Measurements from ENCODE around the gene GSC2.

Gene GSC2

DNA sequence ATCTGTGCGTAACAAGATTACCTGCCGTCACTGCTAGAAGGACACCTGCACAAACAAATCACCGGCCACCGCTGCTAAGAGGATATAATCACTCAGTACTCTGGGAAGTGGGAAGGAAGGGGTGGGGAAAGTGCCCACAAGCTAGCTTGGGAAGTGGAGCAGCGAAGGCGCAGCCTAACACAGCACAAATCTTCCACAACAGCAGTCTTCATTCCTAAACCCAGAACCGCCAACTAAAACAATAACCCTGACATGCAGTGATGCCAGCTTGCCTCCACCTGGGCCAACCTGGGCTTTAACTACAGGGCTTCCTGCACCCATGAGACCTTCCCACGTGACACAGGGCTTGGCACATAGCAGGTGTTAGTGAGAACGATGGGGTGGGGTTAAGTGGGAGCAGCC lies 33.0 kb downstream of the GSC2 start:
- Histone ChIP-seq H3K4me3 (ENCODE audit: insufficient read depth, low read depth, low read length) (no peak overlapping the region), H3K27me3 (ENCODE audit: control insufficient read depth, insufficient read depth, low read length, poor library complexity, severe bottlenecking) (no peaks in the 10 kb centered on the region), H3K4me1 (ENCODE audit: control insufficient read depth, insufficient read depth, low read length) (peaks cover 14% of the 10 kb centered on the region), H3K9me3 (ENCODE audit: control insufficient read depth, low read length) (no peaks in the 10 kb centered on the region), H3K27ac (ENCODE audit: insufficient read depth, low read depth, low read length, poor library complexity, severe bottlenecking) (no peak overlapping the region), H3K36me3 (ENCODE audit: control insufficient read depth, insufficient read depth, low read length) (no peaks in the 10 kb centered on the region)
- 92 to 97% methylated on average over 9 of the region's 9 CpGs for WGBS, 2 experiments

DNA sequence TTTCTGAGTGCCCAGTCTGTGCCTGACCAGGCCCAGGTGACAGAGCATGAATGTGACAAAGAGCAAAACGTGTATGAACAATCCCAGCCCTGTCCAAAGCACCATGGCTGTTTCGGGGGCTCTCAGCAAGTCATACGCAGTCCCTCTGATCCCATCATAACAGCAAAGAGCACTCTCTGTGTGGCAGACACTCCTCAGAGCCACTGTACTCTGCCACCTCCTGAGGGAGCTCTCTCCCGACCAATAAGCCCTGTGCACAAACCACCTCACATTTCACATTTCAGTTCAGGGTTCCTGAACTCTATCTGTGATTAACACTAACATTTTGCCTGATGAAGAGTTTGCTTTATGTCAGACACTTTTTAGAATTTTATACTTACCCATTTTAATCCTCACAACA lies 34.5 kb downstream of the GSC2 start:
- no peaks in the 10 kb centered on the region for H3K27me3 ChIP-seq (ENCODE audit: control insufficient read depth, insufficient read depth, low read length, poor library complexity, severe bottlenecking)
- 65 to 73% methylated on average over 4 of the region's 4 CpGs for WGBS, 2 experiments

DNA sequence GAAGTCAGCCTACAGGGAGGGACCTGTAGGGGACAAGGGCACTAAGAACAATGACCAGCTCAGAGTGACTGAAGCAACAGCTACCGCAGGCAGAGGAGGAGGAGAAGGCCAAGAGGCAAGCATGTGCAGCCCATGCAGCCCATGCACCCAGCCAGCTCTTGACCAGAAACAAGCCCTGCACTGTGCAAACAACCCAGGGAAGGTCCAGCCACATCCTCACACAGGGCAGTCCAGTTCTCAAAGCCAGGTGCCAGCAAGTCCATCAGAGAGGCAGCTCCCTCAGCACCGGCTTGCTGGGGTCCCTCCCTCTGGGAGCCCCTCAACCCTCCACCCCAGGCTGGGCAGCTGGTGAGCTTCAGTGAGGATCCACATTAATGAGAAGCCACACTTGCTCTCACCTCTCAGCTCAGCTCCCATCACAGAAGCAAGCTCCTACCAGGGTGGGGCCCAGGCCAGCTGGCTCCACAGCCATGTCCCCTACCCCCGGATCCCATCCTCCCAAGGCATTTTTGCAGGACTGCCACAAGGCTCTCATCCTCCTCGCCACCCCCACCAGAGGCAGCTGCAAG lies 35.0 kb downstream of the GSC2 start:
- no peaks in the 10 kb centered on the region for H3K9me3 ChIP-seq (ENCODE audit: control insufficient read depth, low read length)
- H3K36me3 ChIP-seq (ENCODE audit: control insufficient read depth, insufficient read depth, low read length), result no peaks in the 10 kb centered on the region
- H3K27ac ChIP-seq (ENCODE audit: insufficient read depth, low read depth, low read length, poor library complexity, severe bottlenecking), result no peak overlapping the region
- 78 to 83% methylated on average over 4 of the region's 4 CpGs for WGBS, 2 experiments
- H3K4me3 ChIP-seq (ENCODE audit: insufficient read depth, low read depth, low read length), result no peak overlapping the region
- no peaks in the 10 kb centered on the region for H3K27me3 ChIP-seq (ENCODE audit: control insufficient read depth, insufficient read depth, low read length, poor library complexity, severe bottlenecking)
- H3K4me1 ChIP-seq (ENCODE audit: control insufficient read depth, insufficient read depth, low read length), result peaks cover 20% of the 10 kb centered on the region

More for the DNA sequence above, 34.5 kb downstream of the GSC2 start:
- Histone ChIP-seq H3K4me3 (ENCODE audit: insufficient read depth, low read depth, low read length) (no peak overlapping the region), H3K9me3 (ENCODE audit: control insufficient read depth, low read length) (no peaks in the 10 kb centered on the region), H3K27ac (ENCODE audit: insufficient read depth, low read depth, low read length, poor library complexity, severe bottlenecking) (no peak overlapping the region), H3K36me3 (ENCODE audit: control insufficient read depth, insufficient read depth, low read length) (no peaks in the 10 kb centered on the region), H3K4me1 (ENCODE audit: control insufficient read depth, insufficient read depth, low read length) (peaks cover 17% of the 10 kb centered on the region)

DNA sequence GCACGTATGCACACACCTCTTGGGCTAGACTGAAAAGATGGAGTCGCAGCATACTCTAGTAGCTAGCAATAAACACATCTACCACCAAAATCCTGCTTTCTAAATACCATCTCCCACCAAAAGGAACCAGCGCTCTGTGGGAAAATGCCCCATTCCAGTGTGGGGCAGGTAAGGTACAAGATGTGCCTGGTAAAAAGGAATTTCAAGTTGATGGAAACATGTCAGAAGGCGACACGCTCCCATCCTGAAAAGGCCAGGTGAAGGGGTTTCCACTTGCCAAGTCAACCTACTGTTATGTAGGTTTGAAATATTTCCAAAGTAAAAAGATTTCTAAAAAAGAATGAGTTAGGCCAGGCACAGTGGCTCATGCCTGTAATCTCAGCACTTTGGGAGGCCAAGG lies 36.7 kb downstream of the GSC2 start:
- H3K27me3 ChIP-seq (ENCODE audit: control insufficient read depth, insufficient read depth, low read length, poor library complexity, severe bottlenecking), result no peaks in the 10 kb centered on the region
- 95 to 98% methylated on average over 5 of the region's 5 CpGs for WGBS, 2 experiments

DNA sequence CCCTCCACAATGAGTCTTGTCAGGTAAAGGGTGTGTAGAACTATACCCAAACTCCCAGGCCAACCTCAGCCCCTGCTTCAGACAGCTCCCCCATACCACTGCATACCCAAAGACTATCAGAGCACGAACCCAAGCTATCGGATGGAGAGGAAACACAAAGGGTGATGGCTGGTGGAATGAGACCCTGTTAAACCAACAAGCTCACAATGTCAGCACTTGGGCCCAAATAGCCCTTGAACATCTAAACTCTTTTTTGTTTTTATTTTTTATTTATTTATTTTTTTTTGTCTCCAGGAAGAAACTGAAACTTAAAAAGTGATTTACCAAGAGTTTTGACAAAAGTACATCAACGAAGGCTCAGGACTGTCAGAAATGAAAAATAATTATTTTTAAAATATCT lies 38.5 kb downstream of the GSC2 start:
- Histone ChIP-seq H3K27me3 (ENCODE audit: control insufficient read depth, insufficient read depth, low read length, poor library complexity, severe bottlenecking) (no peaks in the 10 kb centered on the region), H3K4me1 (ENCODE audit: control insufficient read depth, insufficient read depth, low read length) (peaks cover 21% of the 10 kb centered on the region), H3K9me3 (ENCODE audit: control insufficient read depth, low read length) (no peaks in the 10 kb centered on the region), H3K27ac (ENCODE audit: insufficient read depth, low read depth, low read length, poor library complexity, severe bottlenecking) (no peak overlapping the region), H3K36me3 (ENCODE audit: control insufficient read depth, insufficient read depth, low read length) (no peaks in the 10 kb centered on the region), H3K4me3 (ENCODE audit: insufficient read depth, low read depth, low read length) (no peak overlapping the region)
- 95 to 98% methylated on average over 3 of the region's 3 CpGs for WGBS, 2 experiments

More for the DNA sequence above, 36.7 kb downstream of the GSC2 start:
- Histone ChIP-seq H3K4me1 (ENCODE audit: control insufficient read depth, insufficient read depth, low read length) (peaks cover 21% of the 10 kb centered on the region), H3K36me3 (ENCODE audit: control insufficient read depth, insufficient read depth, low read length) (no peaks in the 10 kb centered on the region), H3K9me3 (ENCODE audit: control insufficient read depth, low read length) (no peaks in the 10 kb centered on the region), H3K27ac (ENCODE audit: insufficient read depth, low read depth, low read length, poor library complexity, severe bottlenecking) (no peak overlapping the region), H3K4me3 (ENCODE audit: insufficient read depth, low read depth, low read length) (no peak overlapping the region)

DNA sequence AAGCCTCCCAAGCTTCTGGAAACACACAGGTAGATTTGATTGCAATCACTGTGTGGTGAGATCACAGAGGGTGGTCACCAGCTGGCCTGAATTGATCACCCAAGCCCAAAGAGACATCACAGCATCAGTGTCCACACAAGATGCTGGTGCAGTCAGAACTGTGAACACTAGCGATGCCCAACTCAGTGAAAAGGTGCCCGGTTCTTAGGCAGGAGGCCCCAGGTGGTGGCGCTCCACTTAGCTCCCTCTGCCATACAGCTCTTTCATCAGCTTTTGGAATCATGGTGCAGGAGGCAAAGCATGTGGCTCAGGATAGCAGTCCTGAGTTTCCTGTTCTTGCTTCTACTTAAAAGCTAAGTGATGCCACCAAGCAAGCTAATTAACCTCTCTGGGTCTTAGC lies 39.0 kb downstream of the GSC2 start:
- 87 to 90% methylated on average over 3 of the region's 3 CpGs for WGBS, 2 experiments

DNA sequence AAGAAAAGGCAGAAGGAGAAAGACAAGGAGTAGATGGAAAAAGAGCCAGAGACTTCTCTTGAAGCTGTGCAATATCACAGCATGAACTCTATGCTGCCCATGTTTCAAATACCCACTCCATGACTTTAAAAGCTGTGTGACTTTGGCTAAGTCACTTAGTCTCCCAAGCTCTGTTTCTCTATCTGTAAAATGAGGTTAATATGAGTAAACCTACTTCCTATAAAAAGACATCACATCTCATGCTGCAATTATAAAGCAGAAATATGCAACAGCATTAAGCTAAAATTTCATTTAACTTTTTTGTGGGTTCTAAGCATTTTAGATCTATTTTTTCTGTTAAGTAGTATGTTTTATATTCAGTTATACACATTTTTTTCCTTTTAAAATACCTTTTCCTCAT lies 39.4 kb downstream of the GSC2 start:
- Histone ChIP-seq H3K27ac (ENCODE audit: insufficient read depth, low read depth, low read length, poor library complexity, severe bottlenecking) (no peak overlapping the region), H3K9me3 (ENCODE audit: control insufficient read depth, low read length) (no peaks in the 10 kb centered on the region), H3K4me3 (ENCODE audit: insufficient read depth, low read depth, low read length) (no peak overlapping the region), H3K27me3 (ENCODE audit: control insufficient read depth, insufficient read depth, low read length, poor library complexity, severe bottlenecking) (no peaks in the 10 kb centered on the region), H3K36me3 (ENCODE audit: control insufficient read depth, insufficient read depth, low read length) (no peaks in the 10 kb centered on the region), H3K4me1 (ENCODE audit: control insufficient read depth, insufficient read depth, low read length) (peaks cover 21% of the 10 kb centered on the region)

More for the DNA sequence above, 39.0 kb downstream of the GSC2 start:
- Histone ChIP-seq H3K4me1 (ENCODE audit: control insufficient read depth, insufficient read depth, low read length) (peaks cover 21% of the 10 kb centered on the region), H3K36me3 (ENCODE audit: control insufficient read depth, insufficient read depth, low read length) (no peaks in the 10 kb centered on the region), H3K27ac (ENCODE audit: insufficient read depth, low read depth, low read length, poor library complexity, severe bottlenecking) (no peak overlapping the region), H3K9me3 (ENCODE audit: control insufficient read depth, low read length) (no peaks in the 10 kb centered on the region), H3K27me3 (ENCODE audit: control insufficient read depth, insufficient read depth, low read length, poor library complexity, severe bottlenecking) (no peaks in the 10 kb centered on the region), H3K4me3 (ENCODE audit: insufficient read depth, low read depth, low read length) (no peak overlapping the region)

DNA sequence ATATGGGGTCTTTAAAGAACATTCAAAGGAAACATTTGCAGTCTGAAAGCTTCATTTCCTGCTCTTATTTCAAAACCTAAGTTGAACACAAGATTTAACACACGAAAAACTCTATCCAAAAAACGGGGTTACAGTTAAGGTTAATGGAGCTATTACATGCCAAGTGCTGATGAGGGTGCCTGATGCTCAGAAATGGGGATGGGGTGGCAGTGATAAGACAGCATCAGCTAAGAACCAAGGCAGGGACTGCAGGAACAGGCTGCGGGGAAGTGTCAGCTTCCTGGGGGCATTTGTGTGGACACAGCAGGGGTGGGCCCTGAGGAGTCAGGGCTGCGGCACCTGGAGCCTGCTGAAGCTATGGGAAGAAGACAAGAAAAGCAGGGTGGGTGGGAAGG lies 40.0 kb downstream of the GSC2 start:
- 13 to 38% methylated on average over 3 of the region's 4 CpGs for WGBS, 2 experiments
- no peak overlapping the region for H3K27ac ChIP-seq (ENCODE audit: insufficient read depth, low read depth, low read length, poor library complexity, severe bottlenecking)

DNA sequence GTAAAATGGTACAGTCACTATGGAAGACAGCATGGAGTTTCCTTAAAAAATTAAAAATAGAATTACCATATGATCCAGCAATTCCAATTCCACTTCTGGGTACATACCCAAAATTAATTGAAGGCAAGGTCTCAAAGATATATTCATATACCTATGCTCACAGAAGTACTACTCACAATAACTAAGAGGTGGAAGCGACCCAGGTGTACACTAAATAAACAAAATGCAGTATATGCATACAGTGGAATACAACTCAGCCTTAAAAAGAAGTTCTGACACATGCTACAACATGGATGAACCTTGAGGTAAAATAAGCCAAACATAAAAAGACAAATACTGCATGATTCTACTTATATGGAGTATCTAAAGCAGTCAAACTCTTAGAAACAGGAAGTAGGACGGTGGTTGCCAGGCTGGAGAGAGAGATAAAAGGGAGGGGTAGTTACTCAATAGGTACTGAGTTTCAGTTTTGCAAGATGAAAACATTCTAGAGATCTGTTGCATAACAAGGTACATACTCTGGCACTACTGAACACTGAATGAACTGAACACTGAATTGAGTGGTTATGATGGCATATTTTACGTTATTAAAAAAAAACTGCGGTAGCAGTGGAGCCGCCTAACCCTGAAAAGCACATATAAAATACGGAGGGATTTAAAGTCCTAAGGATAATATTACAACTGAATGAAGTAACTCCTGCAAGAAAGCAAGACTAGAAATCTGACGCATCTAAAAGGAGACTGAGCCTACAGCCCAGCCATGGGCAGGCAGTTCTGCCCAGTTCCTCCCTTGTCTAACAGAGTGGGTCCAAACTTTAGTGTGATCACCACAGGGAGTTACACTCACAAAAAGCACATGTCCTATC lies 40.7 kb downstream of the GSC2 start:
- H3K9me3 ChIP-seq (ENCODE audit: control insufficient read depth, low read length), result no peaks in the 10 kb centered on the region
- H3K4me1 ChIP-seq (ENCODE audit: control insufficient read depth, insufficient read depth, low read length), result peaks cover 16% of the 10 kb centered on the region
- H3K27ac ChIP-seq (ENCODE audit: insufficient read depth, low read depth, low read length, poor library complexity, severe bottlenecking), result no peak overlapping the region
- no peaks in the 10 kb centered on the region for H3K27me3 ChIP-seq (ENCODE audit: control insufficient read depth, insufficient read depth, low read length, poor library complexity, severe bottlenecking)
- H3K36me3 ChIP-seq (ENCODE audit: control insufficient read depth, insufficient read depth, low read length), result no peaks in the 10 kb centered on the region
- H3K4me3 ChIP-seq (ENCODE audit: insufficient read depth, low read depth, low read length), result no peak overlapping the region
- WGBS, 2 experiments, result 86% methylated on average over 7 of the region's 7 CpGs

More for the DNA sequence above, 40.0 kb downstream of the GSC2 start:
- H3K27me3 ChIP-seq (ENCODE audit: control insufficient read depth, insufficient read depth, low read length, poor library complexity, severe bottlenecking), result no peaks in the 10 kb centered on the region
- peaks cover 21% of the 10 kb centered on the region for H3K4me1 ChIP-seq (ENCODE audit: control insufficient read depth, insufficient read depth, low read length)
- H3K36me3 ChIP-seq (ENCODE audit: control insufficient read depth, insufficient read depth, low read length), result no peaks in the 10 kb centered on the region
- H3K9me3 ChIP-seq (ENCODE audit: control insufficient read depth, low read length), result no peaks in the 10 kb centered on the region
- no peak overlapping the region for H3K4me3 ChIP-seq (ENCODE audit: insufficient read depth, low read depth, low read length)

DNA sequence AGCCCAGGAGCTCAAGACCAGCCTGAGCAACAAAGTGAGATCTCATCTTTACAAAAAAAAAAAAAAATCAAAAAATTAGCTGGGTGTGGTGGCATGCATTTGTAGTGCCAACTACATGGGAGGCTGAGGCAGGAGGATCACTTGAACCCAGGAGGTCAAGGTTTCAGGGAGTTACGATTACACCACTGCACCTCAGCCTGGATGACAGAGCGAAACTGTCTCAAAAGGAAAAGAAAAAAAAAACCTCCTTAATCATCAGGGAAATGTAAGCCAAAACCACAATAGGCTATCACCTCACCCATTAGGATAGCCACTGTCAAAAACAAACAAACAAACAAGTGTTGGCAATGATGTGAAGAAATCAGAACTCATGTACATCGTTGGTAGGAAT lies 41.3 kb downstream of the GSC2 start:
- WGBS, 2 experiments, result 75 to 79% methylated on average over 3 of the region's 3 CpGs
- Histone ChIP-seq H3K4me3 (ENCODE audit: insufficient read depth, low read depth, low read length) (no peak overlapping the region), H3K9me3 (ENCODE audit: control insufficient read depth, low read length) (no peaks in the 10 kb centered on the region), H3K27ac (ENCODE audit: insufficient read depth, low read depth, low read length, poor library complexity, severe bottlenecking) (no peak overlapping the region), H3K27me3 (ENCODE audit: control insufficient read depth, insufficient read depth, low read length, poor library complexity, severe bottlenecking) (no peaks in the 10 kb centered on the region), H3K4me1 (ENCODE audit: control insufficient read depth, insufficient read depth, low read length) (peaks cover 16% of the 10 kb centered on the region), H3K36me3 (ENCODE audit: control insufficient read depth, insufficient read depth, low read length) (no peaks in the 10 kb centered on the region)

Measured in ectodermal cell (in vitro differentiated cells).